TTC549 (cell line): Measurements from ENCODE around the gene TAF10.

ENCODE experiments used
- FAIRE-seq: peaks from 2 replicates; lab custom pipeline; 2012; peaks lifted over from hg19 to GRCh38; lab: Jason Lieb, UNC

TAF10 gene

DNA sequence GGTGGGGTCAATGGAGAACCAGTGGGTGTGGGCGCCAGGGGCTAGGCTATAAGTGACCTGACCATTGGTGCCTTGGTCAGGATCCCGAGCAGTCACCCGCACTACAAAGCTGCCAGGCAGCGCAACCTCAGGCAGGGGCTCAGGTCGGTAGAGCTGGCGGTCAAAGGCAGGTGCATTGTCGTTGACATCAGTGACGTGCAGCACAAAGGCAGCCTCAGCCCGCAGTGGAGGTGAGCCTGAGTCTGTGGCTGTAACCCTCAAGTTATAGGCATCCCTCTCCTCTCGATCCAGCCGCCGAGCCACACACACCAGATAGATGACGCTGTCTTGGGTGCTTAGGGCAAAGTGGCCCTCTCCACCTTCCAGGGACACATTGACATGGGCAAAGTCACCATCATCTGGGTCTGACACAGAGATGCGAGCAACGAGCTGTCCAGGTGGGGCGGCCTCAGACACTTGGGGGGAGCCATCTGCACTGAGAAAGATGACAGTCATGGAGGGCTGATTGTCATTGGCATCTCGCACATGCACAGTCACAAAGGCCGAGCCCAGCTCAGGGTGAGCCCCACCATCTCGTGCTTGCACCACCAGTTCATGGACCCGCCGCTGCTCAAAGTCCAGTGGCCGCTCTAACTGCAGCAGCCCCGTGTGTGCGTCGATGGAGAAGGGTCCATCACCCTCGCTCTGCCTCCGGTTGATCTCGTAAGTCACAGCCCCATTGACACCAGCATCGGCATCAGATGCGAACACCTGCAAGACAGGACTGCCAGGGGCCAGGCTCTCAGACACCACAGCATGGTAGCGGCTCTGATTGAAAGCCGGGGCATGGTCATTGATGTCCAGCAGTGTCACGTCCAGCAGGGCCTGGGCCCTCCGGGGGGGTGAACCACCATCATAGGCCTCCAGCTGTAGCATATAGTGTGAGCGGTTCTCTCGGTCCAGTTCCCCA is 28.3 kb upstream of the TAF10 start:
- no peak for FAIRE-seq

DNA sequence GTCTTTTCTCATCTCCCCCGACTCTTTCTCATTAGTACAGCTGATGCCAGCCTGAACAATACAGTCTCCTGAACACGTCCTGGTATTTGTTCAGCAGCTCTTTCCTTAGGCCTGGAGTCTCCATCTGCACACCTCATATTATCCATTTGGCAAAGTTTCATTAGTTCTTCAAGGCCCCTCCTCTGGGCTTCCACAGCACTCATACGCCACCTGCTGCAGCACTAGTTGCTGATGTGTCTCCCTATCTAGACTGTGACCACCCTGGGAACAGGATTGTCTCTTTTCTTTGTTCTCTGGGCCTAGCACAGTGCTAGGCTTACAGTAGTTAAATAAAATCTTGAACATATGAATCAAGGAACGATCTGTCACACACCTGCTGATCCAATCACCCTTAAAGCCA is 26.4 kb upstream of the TAF10 start:
- no peak for FAIRE-seq

DNA sequence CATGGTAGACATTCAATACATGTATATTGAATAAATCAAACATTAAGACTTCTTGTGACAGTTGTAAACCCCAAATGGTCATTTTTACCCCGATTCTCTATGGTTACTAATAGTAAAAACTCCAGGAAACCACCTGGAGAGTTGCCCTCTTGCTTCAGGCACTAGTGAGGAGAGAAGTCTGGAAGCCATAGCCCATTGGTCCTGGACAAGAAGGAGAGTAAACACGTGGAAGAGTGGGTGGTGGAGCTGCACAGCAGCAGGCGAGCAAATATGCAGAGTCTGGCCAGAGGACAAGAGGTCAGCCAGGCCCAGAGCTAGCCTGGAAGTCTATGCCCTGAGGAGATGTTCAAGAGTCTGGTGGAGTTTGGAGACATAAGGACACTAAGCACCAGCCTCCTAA is 25.9 kb upstream of the TAF10 start:
- FAIRE-seq: no peak

- no peak for FAIRE-seq
Measured at GRCh38 chr11:6636480-6636879, 24.5 kb upstream of the TAF10 start.

- FAIRE-seq: no peak
Measured at GRCh38 chr11:6635082-6635932, 23.3 kb upstream of the TAF10 start.

GRCh38 chr11:6634534-6634933 is 22.5 kb upstream of the TAF10 start:
- FAIRE-seq: no peak

DNA sequence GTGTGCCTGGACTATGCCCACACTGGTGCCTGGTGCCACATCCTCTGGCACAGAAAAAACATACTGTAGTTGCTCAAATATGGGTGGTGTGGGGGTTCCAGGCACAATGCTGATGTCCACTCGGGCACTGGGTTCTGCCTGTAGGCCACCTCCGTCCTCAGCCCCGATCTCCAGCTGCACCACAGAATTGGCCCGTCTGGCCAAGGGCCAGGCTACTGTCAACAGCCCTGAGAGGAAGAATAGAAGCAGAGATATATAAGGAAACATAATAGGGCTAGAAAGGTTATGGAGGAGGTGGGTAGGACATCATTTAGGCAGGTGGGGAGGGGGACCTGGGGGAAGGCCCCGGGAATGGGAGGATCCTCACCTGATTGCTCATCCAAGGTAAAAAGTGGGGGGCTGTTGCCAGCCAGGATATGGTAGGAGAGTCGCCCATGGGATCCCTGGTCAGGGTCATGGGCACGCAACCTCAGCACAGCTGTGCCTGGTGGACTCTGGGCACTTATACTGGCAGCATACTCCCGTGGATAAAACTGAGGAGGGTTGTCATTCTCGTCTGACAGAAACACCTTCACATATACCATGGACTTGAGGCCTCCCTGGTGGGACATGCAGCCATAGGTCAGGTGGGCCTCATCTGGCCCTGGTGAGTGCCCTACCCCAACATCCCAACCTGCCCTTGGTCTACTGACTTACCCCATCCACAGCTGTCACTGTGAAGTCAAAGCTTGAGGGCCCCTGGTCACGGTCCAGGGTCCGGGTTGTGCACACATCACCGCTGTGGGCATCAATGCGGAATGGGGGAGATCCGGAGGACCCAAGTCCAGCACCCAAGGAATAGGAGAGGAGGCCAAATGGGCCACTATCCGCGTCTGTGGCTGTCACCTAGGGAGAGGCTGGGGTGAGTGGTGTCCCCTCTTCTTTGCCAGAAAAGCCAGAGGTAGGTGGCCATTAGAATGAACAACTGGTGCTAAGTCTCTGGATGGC is 21.7 kb upstream of the TAF10 start:
- no peak for FAIRE-seq

- FAIRE-seq: no peak
Measured at GRCh38 chr11:6632116-6633073, 20.4 kb upstream of the TAF10 start.

- no peak for FAIRE-seq
Measured at GRCh38 chr11:6631361-6631890, 19.4 kb upstream of the TAF10 start.

DNA sequence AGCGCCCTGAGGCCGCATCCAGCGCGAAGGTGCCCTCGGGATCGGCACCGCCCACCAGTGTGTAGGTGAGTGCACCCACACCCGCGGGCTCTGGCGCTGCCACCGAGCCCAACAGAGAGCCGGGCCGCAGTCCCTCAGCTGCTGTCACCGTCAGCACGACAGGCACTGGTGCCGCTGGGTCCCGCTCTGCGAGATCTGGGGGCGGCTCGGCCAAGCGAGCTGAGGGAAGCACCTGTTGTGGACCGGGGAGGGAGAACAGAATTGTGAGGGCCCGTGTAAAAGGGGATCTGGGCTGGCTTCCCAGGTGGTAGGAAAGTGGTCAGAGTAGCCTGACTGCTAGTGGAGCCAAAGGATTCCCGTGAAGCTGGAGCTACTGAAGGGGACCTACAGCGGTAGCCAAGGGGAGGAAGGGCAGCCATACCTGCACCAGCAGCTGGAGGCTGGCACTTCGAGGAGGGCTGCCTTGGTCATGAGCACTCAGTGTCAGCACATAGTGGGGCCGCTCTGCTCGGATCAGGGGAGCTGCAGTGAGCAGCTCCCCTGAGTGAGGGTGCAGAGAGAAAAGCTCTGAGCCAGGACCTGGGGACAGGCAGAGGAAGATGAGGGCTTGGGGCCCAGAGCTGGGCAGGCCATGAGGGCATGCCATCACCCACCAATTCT is 18.7 kb upstream of the TAF10 start:
- no peak for FAIRE-seq

DNA sequence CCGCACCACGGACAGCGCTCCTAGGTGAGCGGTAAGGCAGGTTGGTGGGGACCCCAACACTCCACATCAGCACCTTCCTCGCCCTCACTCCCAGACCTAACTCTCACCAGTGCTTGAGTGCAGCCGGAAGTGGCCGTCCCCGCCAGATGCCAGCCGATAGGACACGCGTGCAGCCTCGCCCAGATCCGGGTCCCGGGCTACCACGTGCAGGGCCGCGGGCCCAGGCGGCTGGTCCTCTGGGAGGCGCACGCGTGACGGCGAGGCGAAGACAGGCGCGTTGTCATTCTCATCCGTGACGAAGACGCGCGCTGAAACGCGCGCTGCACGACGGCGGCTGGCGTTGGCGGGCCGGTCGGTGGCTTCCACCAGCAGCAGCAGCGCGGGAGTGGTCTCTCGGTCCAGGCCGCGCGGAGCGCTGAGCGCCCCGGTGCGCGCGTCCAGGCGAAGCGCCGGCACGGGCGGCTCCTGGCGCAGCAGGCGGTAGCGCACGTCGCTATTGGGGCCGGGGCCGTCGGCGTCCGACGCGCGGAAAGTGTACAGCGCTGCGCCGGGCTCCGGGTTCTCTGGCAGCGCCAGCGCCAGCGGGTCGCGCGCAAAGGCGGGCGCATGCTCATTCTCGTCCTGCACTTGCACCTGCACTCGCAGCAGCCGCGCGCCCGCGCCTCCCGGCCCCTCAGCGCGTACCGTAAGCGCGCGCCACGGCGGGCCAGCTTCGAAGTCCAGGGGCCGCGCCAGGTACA is 18.0 kb upstream of the TAF10 start:
- no peak for FAIRE-seq

GRCh38 chr11:6629573-6629891 is 17.5 kb upstream of the TAF10 start:
- no peak for FAIRE-seq

GRCh38 chr11:6628526-6628925 is 16.5 kb upstream of the TAF10 start:
- no peak for FAIRE-seq

DNA sequence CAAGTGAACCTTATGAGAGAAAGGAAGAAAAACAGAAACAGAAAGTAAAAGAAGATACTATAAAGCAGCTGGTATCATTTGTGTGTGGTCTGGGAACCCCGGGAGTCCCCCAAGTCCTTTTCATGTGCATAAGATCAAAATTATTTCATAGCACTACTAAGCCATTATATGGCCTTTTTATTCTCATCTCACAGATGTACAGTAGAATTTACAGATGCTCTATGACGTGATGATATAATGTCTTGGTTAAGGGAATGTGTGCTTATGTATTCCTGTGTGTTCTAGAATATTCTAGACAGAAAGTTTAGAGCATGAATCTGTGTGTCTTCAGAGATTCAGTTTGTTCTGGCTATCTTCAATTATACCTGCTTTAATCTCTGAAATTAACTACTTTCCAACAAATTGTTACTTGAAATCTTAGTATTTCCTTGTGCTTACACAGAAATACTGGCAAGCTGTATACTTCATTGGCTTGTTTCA is 15.8 kb upstream of the TAF10 start:
- no peak for FAIRE-seq

DNA sequence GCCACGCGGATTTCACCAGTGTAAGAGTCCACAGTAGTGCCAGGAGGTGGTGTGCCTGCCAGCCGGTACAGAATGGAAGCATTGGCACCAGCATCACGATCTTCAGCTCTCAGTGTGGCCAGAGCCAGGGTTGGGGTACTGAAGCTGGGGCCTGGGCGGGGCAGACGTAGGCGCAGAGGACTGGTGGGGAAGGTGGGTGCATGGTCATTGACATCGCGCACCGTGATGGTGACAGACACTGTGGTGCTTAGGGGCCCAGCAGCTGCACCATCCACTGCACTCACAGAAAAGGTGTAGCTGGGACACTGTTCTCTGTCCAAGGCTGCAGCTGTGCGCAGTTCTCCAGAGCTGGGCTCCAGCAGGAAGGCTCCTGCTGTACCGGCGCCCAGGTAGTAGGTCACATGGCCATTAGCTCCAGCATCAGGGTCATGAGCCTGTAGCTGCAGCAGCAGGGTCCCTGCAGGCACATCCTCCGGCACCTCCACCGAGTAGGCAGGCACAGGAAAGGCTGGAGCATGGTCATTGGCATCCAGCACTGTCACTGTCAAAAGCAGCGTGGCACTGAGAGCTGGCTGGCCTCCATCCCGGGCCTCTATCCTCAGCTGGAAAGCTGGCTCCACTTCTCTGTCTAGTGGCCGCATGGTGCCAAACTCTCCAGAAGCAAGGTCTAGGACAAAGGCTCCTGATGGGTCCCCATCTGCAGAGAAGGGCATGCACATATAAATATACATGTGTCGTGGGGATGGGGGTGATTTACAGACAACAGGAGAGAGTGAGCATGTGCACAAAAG is 15.2 kb upstream of the TAF10 start:
- FAIRE-seq: no peak

DNA sequence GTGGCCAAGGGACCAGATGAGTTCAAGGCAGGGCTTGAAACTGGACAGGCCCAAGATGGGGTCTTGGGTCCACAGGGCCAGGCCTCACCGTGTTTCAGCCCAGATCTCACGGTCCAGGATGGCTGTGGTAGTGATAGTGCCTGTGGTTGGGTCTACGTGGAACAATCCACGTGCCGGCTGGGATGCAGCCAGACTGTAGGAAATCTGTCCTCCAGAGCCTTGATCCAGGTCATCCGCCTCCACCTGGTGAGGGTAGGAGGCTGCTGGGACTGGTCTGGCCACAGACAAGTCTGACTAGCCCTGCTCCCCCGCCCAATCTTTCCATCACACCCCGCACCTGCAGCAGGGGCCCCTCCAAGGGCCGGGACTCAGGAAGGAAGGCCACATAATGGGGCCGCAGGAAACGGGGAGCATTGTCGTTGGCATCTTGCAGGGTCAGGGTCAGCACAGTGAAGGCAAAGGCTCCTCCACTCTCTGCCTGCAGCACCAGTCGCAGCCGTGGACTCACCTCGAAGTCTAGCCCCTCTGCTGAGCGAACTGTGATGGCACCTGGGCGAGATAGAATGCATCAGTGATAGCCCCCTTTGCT is 13.9 kb upstream of the TAF10 start:
- FAIRE-seq: no peak

DNA sequence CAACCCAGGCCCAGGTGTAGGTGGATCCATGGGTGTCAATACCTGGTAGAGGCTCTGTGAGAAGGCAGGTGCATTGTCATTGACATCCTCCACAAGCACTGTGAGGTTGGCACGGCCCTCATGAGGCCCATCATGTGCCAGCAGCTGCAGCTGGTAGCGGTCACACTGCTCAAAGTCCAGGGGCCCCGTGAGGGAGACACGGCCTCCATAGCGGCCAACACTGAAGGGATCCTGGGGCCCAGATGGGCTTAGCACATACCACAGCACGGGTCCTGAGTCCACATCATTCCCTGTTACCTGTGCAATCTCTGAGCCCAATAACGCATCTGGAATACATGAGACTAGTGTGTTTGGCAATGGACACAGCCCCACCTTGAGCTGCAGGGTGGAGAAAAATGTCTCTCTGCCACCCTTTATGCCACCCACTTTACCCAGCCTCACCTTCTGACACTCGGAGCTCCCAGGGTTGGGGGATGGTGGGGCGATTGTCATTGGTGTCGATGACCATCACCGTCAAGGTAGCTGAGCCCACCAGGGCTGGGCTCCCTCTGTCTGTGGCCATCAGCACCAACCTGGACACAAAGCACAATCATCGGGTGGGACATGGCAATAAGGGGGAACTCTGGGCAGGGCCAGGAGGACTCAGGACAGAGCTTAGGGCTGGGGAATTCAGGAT is 13.3 kb upstream of the TAF10 start:
- FAIRE-seq: no peak
